PC-3 (cell line): ENCODE measurements around the gene DIP2B. TPM values are rescaled to one million over a fixed set of nuclear protein-coding genes. Genes with fewer than 3 reads are reported as not detected.

ENCODE experiments used
- ATAC-seq: fragments of 200-7000 bp; cut with Tn5 transposase; 2 replicates; pipeline ENCODE4 v1.9.1; 2020; ENCODE audit warnings: mild to moderate bottlenecking, moderate library complexity
- BruUV-seq: library from RNA; stranded (reverse); fragments of 400-500 nt; replicated peaks from 2 replicates; lab custom pipeline; 2021; lab: Mats Ljungman, UMichigan
- CTCF ChIA-PET: fragments of 300-600 bp; sonication (Branson Sonifier 250); formaldehyde crosslinking; loops from one replicate; lab custom pipeline; 2022; ENCODE audit warnings: antibody characterized with exemption; lab: Charles Lee
- POLR2A ChIA-PET: fragments of 300-600 bp; sonication (Branson Sonifier 250); formaldehyde crosslinking; loops from one replicate; lab custom pipeline; 2022; ENCODE audit warnings: antibody characterized with exemption; ENCODE audit not compliant: unreplicated experiment; lab: Charles Lee
- DNase-seq: peaks from one replicate; pipeline ENCODE4 v3.0.0-alpha.2; 2015
- H2AFZ ChIP-seq: fragments of 300-600 bp; sonication (generic); 2 replicates; pipeline ENCODE4 v1.6.0; 2016; ENCODE audit warnings: antibody characterized with exemption, low read length
- H3F3A ChIP-seq: fragments of 300-600 bp; sonication (generic); one replicate; pipeline ENCODE4 v1.6.0; 2017; ENCODE audit warnings: antibody characterized with exemption, low read length, control low read depth, mild to moderate bottlenecking; ENCODE audit not compliant: unreplicated experiment
- H3K27ac ChIP-seq: fragments of 300-600 bp; sonication (generic); 2 replicates; pipeline ENCODE4 v1.5.1; 2016; ENCODE audit warnings: mild to moderate bottlenecking, low read length
- H3K27me3 ChIP-seq: fragments of 300-600 bp; sonication (generic); 2 replicates; pipeline ENCODE4 v1.6.1; 2016; ENCODE audit warnings: low read length, mixed read lengths
- H3K36me3 ChIP-seq: fragments of 300-600 bp; sonication (generic); 2 replicates; pipeline ENCODE4 v1.6.1; 2016; ENCODE audit warnings: low read depth, mixed run types, low read length, mixed read lengths
- H3K4me1 ChIP-seq: fragments of 300-600 bp; sonication (generic); 2 replicates; pipeline ENCODE4 v1.5.1; 2016; ENCODE audit warnings: low read length; ENCODE audit not compliant: insufficient read depth
- H3K4me2 ChIP-seq: fragments of 300-600 bp; sonication (generic); 2 replicates; pipeline ENCODE4 v1.6.0; 2016; ENCODE audit warnings: low read length
- H3K4me3 ChIP-seq: fragments of 300-600 bp; sonication (generic); 2 replicates; pipeline ENCODE4 v1.5.1; 2016; ENCODE audit warnings: mild to moderate bottlenecking, low read length, mixed read lengths
- H3K79me2 ChIP-seq: fragments of 300-600 bp; sonication (generic); 2 replicates; pipeline ENCODE4 v1.6.1; 2017; ENCODE audit warnings: low read length, mixed read lengths
- H3K9ac ChIP-seq: fragments of 300-600 bp; sonication (generic); 2 replicates; pipeline ENCODE4 v1.6.0; 2016; ENCODE audit warnings: mild to moderate bottlenecking, low read length
- H3K9me2 ChIP-seq: fragments of 300-600 bp; sonication (generic); replicated peaks from 2 replicates; pipeline ENCODE4 v1.6.1; 2016; ENCODE audit warnings: mixed run types, low read length, mixed read lengths
- H3K9me3 ChIP-seq: fragments of 300-600 bp; sonication (generic); 2 replicates; pipeline ENCODE4 v1.6.1; 2016; ENCODE audit warnings: low read length, mixed read lengths
- H4K20me1 ChIP-seq: fragments of 300-600 bp; sonication (generic); 2 replicates; pipeline ENCODE4 v1.6.1; 2016; ENCODE audit warnings: low read length, mixed read lengths
- CTCF ChIP-seq: fragments of 300-600 bp; sonication (generic); conservative IDR thresholded peaks from 2 replicates; pipeline ENCODE4 v1.5.1; 2017; ENCODE audit warnings: antibody characterized with exemption, low read depth, mild to moderate bottlenecking, low read length
- EZH2 ChIP-seq: fragments of 300-600 bp; sonication (generic); IDR thresholded peaks from one replicate; pipeline ENCODE4 v1.6.1; 2017; ENCODE audit warnings: antibody characterized with exemption, mild to moderate bottlenecking, low read length; ENCODE audit not compliant: unreplicated experiment
- EZH2phosphoT487 ChIP-seq: fragments of 300-600 bp; sonication (generic); IDR thresholded peaks from 2 replicates; pipeline ENCODE4 v1.6.1; 2018; ENCODE audit warnings: mild to moderate bottlenecking, antibody characterized with exemption, low read length, borderline replicate concordance
- intact Hi-C: fragments of 100-400 bp; cut with micrococcal nuclease; formaldehyde crosslinking; loops from 2 replicates; pipeline ENCODE4 v1.9.0; 2023
- total RNA-seq: library from RNA; depleted of rRNA; stranded (reverse); fragments of >200 nt; gene quantifications from 2 replicates; pipeline ENCODE4 v1.2.3, GENCODE V29; 2014

The DIP2B gene
- total RNA-seq, 1 experiment from 2014 or later = 36.3 TPM

GRCh38 chr12:50650285-50650684, 145.5 kb downstream of the DIP2B start:
- POLR2A ChIA-PET = no interaction called here
- Histone ChIP-seq H3K4me2 (no peak overlapping the region), H3F3A (no peaks in the 10 kb centered on the region), H3K9ac (no peak overlapping the region), H3K4me1 (peaks cover 12% of the 10 kb centered on the region), H3K27me3 (no peaks in the 10 kb centered on the region), H3K79me2 (0 out of 2 replicates have a peak, but pooled peaks cover 6% of the 10 kb centered on the region), H3K36me3 (no peaks in the 10 kb centered on the region), H2AFZ (no peak overlapping the region), H3K9me2 (no peaks in the 10 kb centered on the region), H3K9me3 (no peaks in the 10 kb centered on the region), H3K27ac (no peak overlapping the region), H4K20me1 (no peaks in the 10 kb centered on the region), H3K4me3 (no peak overlapping the region)
- no peak for TF ChIP-seq EZH2phosphoT487
- no peak for TF ChIP-seq EZH2
- no peak for TF ChIP-seq CTCF
- ATAC-seq = no peak
- no TSS peak for BruUV-seq
- intact Hi-C loops = no loop called here
- CTCF ChIA-PET = no interaction called here
- DNase-seq = no peak

GRCh38 chr12:50655374-50655921, 150.7 kb downstream of the DIP2B start:
- ATAC-seq = no peak
- Histone ChIP-seq H4K20me1 (no peaks in the 10 kb centered on the region), H3K27ac (no peak overlapping the region), H3K27me3 (no peaks in the 10 kb centered on the region), H3K4me2 (no peak overlapping the region), H3K9ac (no peak overlapping the region), H3K4me3 (no peak overlapping the region), H3K9me2 (no peaks in the 10 kb centered on the region), H2AFZ (no peak overlapping the region), H3F3A (no peaks in the 10 kb centered on the region), H3K36me3 (peaks cover 3% of the 10 kb centered on the region; the same call in 1 of the 2 replicates), H3K79me2 (0 out of 2 replicates have a peak, but pooled peaks cover 6% of the 10 kb centered on the region), H3K4me1 (peaks cover 7% of the 10 kb centered on the region; the same call in 1 of the 2 replicates), H3K9me3 (no peaks in the 10 kb centered on the region)
- POLR2A ChIA-PET = no interaction called here
- intact Hi-C loops = no loop called here
- BruUV-seq = no TSS peak
- DNase-seq = no peak
- CTCF ChIA-PET = no interaction called here
- TF ChIP-seq EZH2 = no peak
- TF ChIP-seq CTCF = no peak
- TF ChIP-seq EZH2phosphoT487 = no peak

GRCh38 chr12:50659260-50659659, 154.5 kb downstream of the DIP2B start:
- H3K9me3 ChIP-seq = no peaks in the 10 kb centered on the region
- ChIA-PET POLR2A (no interaction called here), CTCF (interaction anchor here (0.6 kb wide), 1 partner anchor 201 kb away, joined by 3 read pairs; no protein-coding TSS in a partner anchor)
- intact Hi-C loops = no loop called here
- H3K9ac ChIP-seq = no peak overlapping the region
- no peak overlapping the region for H3K4me2 ChIP-seq
- H3K27me3 ChIP-seq = no peaks in the 10 kb centered on the region
- no peak overlapping the region for H2AFZ ChIP-seq
- H4K20me1 ChIP-seq = no peaks in the 10 kb centered on the region
- peaks cover 12% of the 10 kb centered on the region; the same call in 1 of the 2 replicates for H3K36me3 ChIP-seq
- TF ChIP-seq CTCF (no peak), EZH2phosphoT487 (no peak), EZH2 (no peak)
- ATAC-seq = no peak
- H3F3A ChIP-seq = no peaks in the 10 kb centered on the region
- H3K4me3 ChIP-seq = no peak overlapping the region
- peaks cover 12% of the 10 kb centered on the region for H3K4me1 ChIP-seq
- DNase-seq = no peak
- BruUV-seq = no TSS peak
- no peaks in the 10 kb centered on the region for H3K79me2 ChIP-seq
- no peak overlapping the region for H3K27ac ChIP-seq
- no peaks in the 10 kb centered on the region for H3K9me2 ChIP-seq
